ENCODE measurements around the gene FLCN.

The FLCN gene

GRCh38 chr17:17236295-17237025, 508 bp downstream of the FLCN start:
- in situ Hi-C loops (cut with HindIII; ENCODE audit: low sequenced_read_pairs), result no loop called here

GRCh38 chr17:17235212-17236174, 1.5 kb downstream of the FLCN start:
- in situ Hi-C loops (cut with HindIII; ENCODE audit: low sequenced_read_pairs), result no loop called here

GRCh38 chr17:17232303-17232621, 4.7 kb downstream of the FLCN start:
- in situ Hi-C loops (cut with HindIII; ENCODE audit: low sequenced_read_pairs), result no loop called here

GRCh38 chr17:17231621-17232302, 5.2 kb downstream of the FLCN start:
- in situ Hi-C loops (cut with HindIII; ENCODE audit: low sequenced_read_pairs), result no loop called here

GRCh38 chr17:17229416-17230384, 7.3 kb downstream of the FLCN start:
- in situ Hi-C loops (cut with HindIII; ENCODE audit: low sequenced_read_pairs), result loop anchor here (5.0 kb wide), 1 partner anchor 57 kb away; no protein-coding TSS in a partner anchor

GRCh38 chr17:17228521-17229279, 8.3 kb downstream of the FLCN start:
- in situ Hi-C loops (cut with HindIII; ENCODE audit: low sequenced_read_pairs), result loop anchor here (5.0 kb wide), 1 partner anchor 56 kb away; no protein-coding TSS in a partner anchor

- in situ Hi-C loops (cut with HindIII; ENCODE audit: low sequenced_read_pairs), result loop anchor here (5.0 kb wide), 1 partner anchor 56 kb away; no protein-coding TSS in a partner anchor
These were observed 9.1 kb downstream of the FLCN start for GRCh38 chr17:17227608-17228520.

- in situ Hi-C loops (cut with HindIII; ENCODE audit: low sequenced_read_pairs), result loop anchor here (5.0 kb wide), 1 partner anchor 54 kb away; no protein-coding TSS in a partner anchor
These were observed 10.3 kb downstream of the FLCN start for GRCh38 chr17:17226451-17227265.

GRCh38 chr17:17225901-17226300, 11.1 kb downstream of the FLCN start:
- in situ Hi-C loops (cut with HindIII; ENCODE audit: low sequenced_read_pairs), result loop anchor here (5.0 kb wide), 1 partner anchor 54 kb away; no protein-coding TSS in a partner anchor

GRCh38 chr17:17224137-17224536, 12.8 kb downstream of the FLCN start:
- in situ Hi-C loops (cut with HindIII; ENCODE audit: low sequenced_read_pairs), result no loop called here

- in situ Hi-C loops (cut with HindIII; ENCODE audit: low sequenced_read_pairs), result no loop called here
These were observed 13.2 kb downstream of the FLCN start for GRCh38 chr17:17223736-17224135.

- in situ Hi-C loops (cut with HindIII; ENCODE audit: low sequenced_read_pairs), result no loop called here
These were observed 15.6 kb downstream of the FLCN start for GRCh38 chr17:17221329-17221728.

- in situ Hi-C loops (cut with HindIII; ENCODE audit: low sequenced_read_pairs), result no loop called here
These were observed 16.4 kb downstream of the FLCN start for GRCh38 chr17:17220529-17220928.

- in situ Hi-C loops (cut with HindIII; ENCODE audit: low sequenced_read_pairs), result no loop called here
These were observed 19.0 kb downstream of the FLCN start for GRCh38 chr17:17217995-17218394.

GRCh38 chr17:17216776-17217175, 20.2 kb downstream of the FLCN start:
- in situ Hi-C loops (cut with HindIII; ENCODE audit: low sequenced_read_pairs), result no loop called here

- in situ Hi-C loops (cut with HindIII; ENCODE audit: low sequenced_read_pairs), result no loop called here
These were observed 20.7 kb downstream of the FLCN start for GRCh38 chr17:17216236-17216635.

- in situ Hi-C loops (cut with HindIII; ENCODE audit: low sequenced_read_pairs), result no loop called here
These were observed 21.4 kb downstream of the FLCN start for GRCh38 chr17:17215575-17215974.
